Brain microvascular endothelial cell (primary cell): ENCODE measurements around the gene TSC2.
"Not testable (repeated sequence)": the region's sequence is repeated elsewhere in the genome, so short reads cannot be mapped to it uniquely, and the experiment has no call there.

Experiments
- DNase-seq: peaks from one replicate; pipeline ENCODE4 v3.0.0-alpha.2; 2020
- H3K27ac ChIP-seq: fragments of 250-450 bp; sonication (Bioruptor Pico); 2 replicates; pipeline ENCODE4 v1.5.1; 2020; ENCODE audit warnings: mild to moderate bottlenecking, moderate library complexity
- H3K27me3 ChIP-seq: fragments of 250-450 bp; sonication (Bioruptor Pico); replicated peaks from 2 replicates; pipeline ENCODE4 v1.5.1; 2020; ENCODE audit warnings: mild to moderate bottlenecking
- H3K36me3 ChIP-seq: fragments of 250-450 bp; sonication (Bioruptor Pico); replicated peaks from 2 replicates; pipeline ENCODE4 v1.5.1; 2020; ENCODE audit warnings: mild to moderate bottlenecking
- H3K4me3 ChIP-seq: 2 replicates; pipeline ENCODE4 v1.5.1; 2011; ENCODE audit warnings: low read depth, mild to moderate bottlenecking, control low read depth, low read length, moderate library complexity
- in situ Hi-C: cut with HindIII; loops from 2 replicates; pipeline ENCODE4 v1.10.0; 2017; ENCODE audit warnings: low sequenced_read_pairs, low pct_ligation_motif_present
- TF ChIP-seq, protein P1 (sequence below): IDR thresholded peaks from 2 replicates; pipeline ENCODE4 v1.5.1; 2011; ENCODE audit warnings: low read depth, mild to moderate bottlenecking, moderate library complexity, low read length, control low read depth, inconsistent platforms; ENCODE audit errors: missing control alignments

Gene TSC2

GRCh38 chr16:2092866-2093265 lies 45.1 kb downstream of the TSC2 start:
- in situ Hi-C loops = no loop called here
- DNase-seq = no peak
- peaks cover 85% of the 10 kb centered on the region for H3K36me3 ChIP-seq

GRCh38 chr16:2093793-2094192 lies 46.0 kb downstream of the TSC2 start:
- Histone ChIP-seq H3K4me3 (no peak overlapping the region), H3K27me3 (no peaks in the 10 kb centered on the region)

More at GRCh38 chr16:2092866-2093265, 45.1 kb downstream of the TSC2 start:
- TF ChIP-seq, protein P1, sequence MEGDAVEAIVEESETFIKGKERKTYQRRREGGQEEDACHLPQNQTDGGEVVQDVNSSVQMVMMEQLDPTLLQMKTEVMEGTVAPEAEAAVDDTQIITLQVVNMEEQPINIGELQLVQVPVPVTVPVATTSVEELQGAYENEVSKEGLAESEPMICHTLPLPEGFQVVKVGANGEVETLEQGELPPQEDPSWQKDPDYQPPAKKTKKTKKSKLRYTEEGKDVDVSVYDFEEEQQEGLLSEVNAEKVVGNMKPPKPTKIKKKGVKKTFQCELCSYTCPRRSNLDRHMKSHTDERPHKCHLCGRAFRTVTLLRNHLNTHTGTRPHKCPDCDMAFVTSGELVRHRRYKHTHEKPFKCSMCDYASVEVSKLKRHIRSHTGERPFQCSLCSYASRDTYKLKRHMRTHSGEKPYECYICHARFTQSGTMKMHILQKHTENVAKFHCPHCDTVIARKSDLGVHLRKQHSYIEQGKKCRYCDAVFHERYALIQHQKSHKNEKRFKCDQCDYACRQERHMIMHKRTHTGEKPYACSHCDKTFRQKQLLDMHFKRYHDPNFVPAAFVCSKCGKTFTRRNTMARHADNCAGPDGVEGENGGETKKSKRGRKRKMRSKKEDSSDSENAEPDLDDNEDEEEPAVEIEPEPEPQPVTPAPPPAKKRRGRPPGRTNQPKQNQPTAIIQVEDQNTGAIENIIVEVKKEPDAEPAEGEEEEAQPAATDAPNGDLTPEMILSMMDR = no peak
- Histone ChIP-seq H3K27ac (no peak overlapping the region), H3K4me3 (no peak overlapping the region), H3K27me3 (no peaks in the 10 kb centered on the region)

DNA sequence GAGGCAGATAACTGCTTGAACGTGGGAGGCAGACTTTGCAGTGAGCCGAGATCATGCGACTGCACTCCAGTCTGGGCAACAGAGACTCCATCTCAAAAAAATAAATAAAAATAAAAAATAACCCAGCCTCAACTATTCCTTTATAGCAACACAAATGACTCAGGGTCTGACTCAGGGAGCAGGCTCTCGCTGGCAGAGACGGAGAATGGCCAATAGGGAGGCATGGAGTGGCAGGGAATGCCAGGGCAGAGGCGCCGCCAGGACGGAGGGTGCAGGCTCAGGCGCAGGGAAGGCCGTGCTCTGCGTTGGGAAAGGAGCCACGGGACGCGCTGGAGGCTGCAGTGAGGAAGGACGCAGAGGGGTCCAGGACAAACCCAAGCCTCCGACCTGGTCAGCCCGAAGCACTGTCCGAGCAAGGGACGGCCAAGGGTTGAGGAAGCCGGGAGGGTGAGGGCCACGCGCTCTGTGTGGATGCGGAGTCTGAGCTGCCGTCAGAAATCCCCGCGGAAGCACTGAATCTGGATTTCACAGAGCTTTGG lies 47.6 kb downstream of the TSC2 start:
- in situ Hi-C loops = no loop called here
- Histone ChIP-seq H3K27ac (no peak overlapping the region), H3K36me3 (peaks cover 69% of the 10 kb centered on the region), H3K4me3 (no peak overlapping the region), H3K27me3 (no peaks in the 10 kb centered on the region)
- peak; percentile 22 for DNase-seq
- TF ChIP-seq, protein P1 = no peak

More at GRCh38 chr16:2093793-2094192, 46.0 kb downstream of the TSC2 start:
- TF ChIP-seq, protein P1 = no peak
- Histone ChIP-seq H3K36me3 (peaks cover 76% of the 10 kb centered on the region), H3K27ac (no peak overlapping the region)
- DNase-seq = no peak
- in situ Hi-C loops = no loop called here

- Histone ChIP-seq H3K27ac (no peak overlapping the region), H3K4me3 (no peak overlapping the region), H3K27me3 (no peaks in the 10 kb centered on the region), H3K36me3 (peaks cover 64% of the 10 kb centered on the region)
- DNase-seq = no peak
- TF ChIP-seq, protein P1 = no peak
- in situ Hi-C loops = no loop called here
These were observed 48.3 kb downstream of the TSC2 start for GRCh38 chr16:2095918-2096582.

- in situ Hi-C loops = no loop called here
- H3K27me3 ChIP-seq = no peaks in the 10 kb centered on the region
- TF ChIP-seq, protein P1 = no peak
- no peak for DNase-seq
- no peak overlapping the region for H3K4me3 ChIP-seq
- H3K27ac ChIP-seq = no peak overlapping the region
- peaks cover 58% of the 10 kb centered on the region for H3K36me3 ChIP-seq
These were observed 49.2 kb downstream of the TSC2 start for GRCh38 chr16:2096853-2097595.

GRCh38 chr16:2097689-2098088 lies 49.9 kb downstream of the TSC2 start:
- H3K27ac ChIP-seq, in situ Hi-C loops, H3K4me3 ChIP-seq, DNase-seq, H3K27me3 ChIP-seq: not testable (repeated sequence)
- peaks cover 55% of the 10 kb centered on the region for H3K36me3 ChIP-seq

DNA sequence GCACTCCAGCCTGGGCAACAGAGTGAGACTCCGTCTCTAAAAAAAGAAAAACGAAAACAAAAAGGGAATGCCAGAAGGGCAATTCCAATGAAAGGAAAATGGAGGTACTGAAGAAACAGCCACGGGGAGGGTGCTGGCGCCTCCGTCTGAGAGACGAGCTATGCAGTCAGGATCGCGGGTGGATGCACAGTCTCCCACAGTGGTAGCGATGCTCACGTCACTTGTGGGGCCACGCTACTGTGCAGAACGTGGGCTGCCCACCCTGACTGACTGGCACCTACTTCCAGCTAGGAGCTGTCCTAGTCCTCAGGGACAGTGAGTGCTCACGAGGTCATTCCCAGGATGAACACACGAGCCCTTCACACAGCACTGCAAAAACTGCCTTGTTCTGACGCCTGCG lies 53.8 kb downstream of the TSC2 start:
- peaks cover 35% of the 10 kb centered on the region for H3K36me3 ChIP-seq
- in situ Hi-C loops = not testable (repeated sequence)

More for the DNA sequence above, 53.8 kb downstream of the TSC2 start:
- H3K4me3 ChIP-seq, DNase-seq, H3K27me3 ChIP-seq, H3K27ac ChIP-seq: not testable (repeated sequence)
